Esophagus squamous epithelium (tissue), 5 donors: ENCODE data around the gene EFCAB6. TPM values are rescaled to one million over a fixed set of nuclear protein-coding genes. Genes with fewer than 3 reads are reported as not detected.

Experiments
- DNase-seq: peaks from one replicate; lab custom pipeline; 2025; lab: John Stamatoyannopoulos, UW
- H3K27ac ChIP-seq, 4 donors: fragments of 200-600 bp; sonication (generic); one replicate each; pipeline ENCODE4 v1.5.1; 2016 to 2019; ENCODE audit warnings: mild to moderate bottlenecking in 1 of 4
- H3K27me3 ChIP-seq, 4 donors: fragments of 200-600 bp; sonication (generic); 1 replicate in 3 of 4; 2 replicates in 1 of 4; pipeline versions ENCODE4 v1.5.1 to v1.6.0; 2017 to 2021; ENCODE audit warnings: antibody characterized with exemption in 1 of 4
- H3K36me3 ChIP-seq, 3 donors: fragments of 200-600 bp; sonication (generic); one replicate each; pipeline ENCODE4 v1.5.1; 2016 to 2019
- H3K4me1 ChIP-seq, 3 donors: fragments of 200-600 bp; sonication (generic); one replicate each; pipeline ENCODE4 v1.5.1; 2017 to 2019
- H3K4me3 ChIP-seq, 4 donors: fragments of 200-600 bp; sonication (generic); 1 replicate in 3 of 4; 2 replicates in 1 of 4; pipeline ENCODE4 v1.5.1; 2016 to 2019; ENCODE audit warnings: mild to moderate bottlenecking in 2 of 4, moderate library complexity in 1 of 4
- H3K9me3 ChIP-seq, 3 donors: fragments of 200-600 bp; sonication (generic); one replicate each; pipeline ENCODE4 v1.5.1; 2016 to 2019
- CTCF ChIP-seq, 6 experiments: fragments of 450-650 bp in 4 of 6; fragments of 200-600 bp in 2 of 6; sonication (generic) in 2 of 6; IDR thresholded peaks; one replicate each; pipeline ENCODE4 v1.5.1; 2016 to 2019; ENCODE audit warnings: antibody characterized with exemption in 6 of 6, mild to moderate bottlenecking in 4 of 6, moderate library complexity in 4 of 6
- POLR2A ChIP-seq, 4 donors: fragments of 450-650 bp; IDR thresholded peaks; one replicate each; pipeline ENCODE4 v1.6.1; 2017; ENCODE audit warnings: antibody characterized with exemption in 4 of 4, mild to moderate bottlenecking in 4 of 4, moderate library complexity in 3 of 4
- WGBS, 2 donors: methylation state at CpG; one replicate each; pipeline ENCODE4 v1.1.5; 2018; 5-methylcytosine and 5-hydroxymethylcytosine counted together
- intact Hi-C: fragments of 100-400 bp; cut with DNase I; formaldehyde crosslinking; loops from one replicate; pipeline ENCODE4 v1.15.0; 2022
- total RNA-seq, 4 donors: library from RNA; depleted of rRNA; stranded (reverse); fragments of >200 nt; gene quantifications; one replicate each; pipeline ENCODE4 v1.1.0, GENCODE V29; 2016
- donor health status: DM: yes; HTN: yes; CAD: no.

The EFCAB6 gene
- total RNA-seq, 4 donors from 2014 or later: 0.22 to 1.5 (median 0.90) TPM

- peaks cover 0 to 26% (median 11%) of the 10 kb centered on the region in 3 donors for H3K9me3 ChIP-seq
- 66 to 74% methylated on average over 2 of the region's 2 CpGs for WGBS, 2 donors
- no peaks in the 10 kb centered on the region for H3K27me3 ChIP-seq
- H3K4me3 ChIP-seq: no peak overlapping the region
- no peaks in the 10 kb centered on the region for H3K4me1 ChIP-seq
- no peak for DNase-seq
- TF ChIP-seq CTCF (IDR thresholded peaks at IDR 0.05) (no peak), POLR2A (IDR thresholded peaks at IDR 0.05) (no peak)
- no peak overlapping the region for H3K27ac ChIP-seq
- intact Hi-C loops: no loop called here
- H3K36me3 ChIP-seq: no peaks in the 10 kb centered on the region
Observed at GRCh38 chr22:43583501-43583900, 228.6 kb downstream of the EFCAB6 start.

- intact Hi-C loops: no loop called here
- Histone ChIP-seq H3K4me3 (no peak overlapping the region), H3K27ac (no peak overlapping the region), H3K4me1 (no peaks in the 10 kb centered on the region), H3K27me3 (no peaks in the 10 kb centered on the region), H3K9me3 (peaks cover 0 to 26% (median 11%) of the 10 kb centered on the region in 3 donors), H3K36me3 (no peaks in the 10 kb centered on the region)
- no peak for TF ChIP-seq CTCF (IDR thresholded peaks at IDR 0.05)
- TF ChIP-seq POLR2A (IDR thresholded peaks at IDR 0.05): no peak
- 77 to 84% methylated on average over 1 of the region's 1 CpG for WGBS, 2 donors
- no peak for DNase-seq
Observed at GRCh38 chr22:43582394-43582793, 229.7 kb downstream of the EFCAB6 start.

DNA sequence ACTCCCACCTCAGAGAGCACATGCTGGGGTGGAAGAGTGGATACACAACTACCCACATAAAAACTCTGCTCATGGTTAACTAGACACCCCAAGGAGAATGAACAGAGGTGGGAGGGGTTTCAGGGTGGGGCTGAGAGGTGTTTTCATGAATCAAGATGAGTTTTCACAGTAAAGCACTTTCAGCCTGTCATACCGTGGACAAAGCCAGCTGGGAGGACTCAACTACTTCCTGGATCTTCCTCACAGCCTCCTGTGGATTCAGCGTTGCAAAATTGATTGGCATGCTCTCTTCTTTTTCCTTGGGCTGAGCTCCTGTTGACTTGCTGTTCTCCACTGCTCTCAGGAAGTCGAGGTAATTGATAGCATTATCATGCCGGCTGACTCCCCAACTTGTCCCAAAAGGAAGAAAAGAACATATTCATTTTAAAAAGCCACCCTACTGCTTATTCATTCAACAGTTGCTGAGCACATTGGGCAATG, 231.8 kb downstream of the EFCAB6 start:
- H3K27me3 ChIP-seq: no peaks in the 10 kb centered on the region
- DNase-seq: no peak
- peaks cover 0 to 26% (median 11%) of the 10 kb centered on the region in 3 donors for H3K9me3 ChIP-seq
- intact Hi-C loops: no loop called here
- no peaks in the 10 kb centered on the region for H3K4me1 ChIP-seq
- H3K36me3 ChIP-seq: no peaks in the 10 kb centered on the region
- H3K4me3 ChIP-seq: no peak overlapping the region
- no peak overlapping the region for H3K27ac ChIP-seq
- WGBS, 2 donors: 44 to 50% methylated on average over 3 to 4 of the region's 4 CpGs
- no peak for TF ChIP-seq CTCF (IDR thresholded peaks at IDR 0.05)
- no peak for TF ChIP-seq POLR2A (IDR thresholded peaks at IDR 0.05)

GRCh38 chr22:43574738-43575137, 237.4 kb downstream of the EFCAB6 start:
- WGBS, 2 donors: 83 to 84% methylated on average over 5 of the region's 5 CpGs
- intact Hi-C loops: no loop called here
- H3K36me3 ChIP-seq: no peaks in the 10 kb centered on the region
- no peak overlapping the region for H3K4me3 ChIP-seq
- no peak for DNase-seq
- H3K4me1 ChIP-seq: no peaks in the 10 kb centered on the region
- peaks cover 0 to 10% (median 0%) of the 10 kb centered on the region in 4 donors for H3K27me3 ChIP-seq
- TF ChIP-seq CTCF (IDR thresholded peaks at IDR 0.05): no peak
- TF ChIP-seq POLR2A (IDR thresholded peaks at IDR 0.05): no peak
- H3K9me3 ChIP-seq: no peaks in the 10 kb centered on the region
- H3K27ac ChIP-seq: no peak overlapping the region

DNA sequence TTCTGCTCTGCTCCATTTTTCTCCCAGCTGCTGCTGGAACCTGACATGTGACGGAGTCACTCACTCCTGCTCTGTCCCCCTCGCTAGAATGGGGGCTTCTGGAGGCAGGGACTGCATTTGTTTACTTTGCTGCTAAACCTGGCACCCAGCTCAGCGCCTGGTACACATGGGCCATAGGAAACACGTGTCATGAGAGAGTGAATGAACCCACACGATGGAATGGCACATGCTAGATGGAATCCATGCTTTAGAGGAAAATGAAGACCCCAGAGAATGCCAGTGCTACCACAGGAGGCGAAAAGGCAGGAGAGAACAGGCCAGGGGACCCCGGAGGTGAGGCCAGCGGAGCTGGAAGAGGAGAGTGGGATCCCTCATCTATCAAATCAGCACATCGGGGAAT, 239.4 kb downstream of the EFCAB6 start:
- intact Hi-C loops: no loop called here
- TF ChIP-seq CTCF (IDR thresholded peaks at IDR 0.05) (no peak), POLR2A (IDR thresholded peaks at IDR 0.05) (no peak)
- no peaks in the 10 kb centered on the region for H3K4me1 ChIP-seq
- H3K36me3 ChIP-seq: no peaks in the 10 kb centered on the region
- no peak overlapping the region for H3K27ac ChIP-seq
- 80 to 88% methylated on average over 5 to 8 of the region's 9 CpGs for WGBS, 2 donors
- H3K4me3 ChIP-seq: no peak overlapping the region
- no peaks in the 10 kb centered on the region for H3K9me3 ChIP-seq
- no peak for DNase-seq
- H3K27me3 ChIP-seq: peaks cover 0 to 10% (median 0%) of the 10 kb centered on the region in 4 donors
